Lower leg skin (tissue), 4 donors: ENCODE results near the gene CHD1. TPM values are rescaled to one million over a fixed set of nuclear protein-coding genes. Genes with fewer than 3 reads are reported as not detected.

Experiments
- DNase-seq, 2 donors: peaks; one replicate each; pipeline ENCODE4 v3.0.0-alpha.2; 2019; ENCODE audit warnings: low spot score in 2 of 2
- H3K4me3 ChIP-seq: fragments of 200-600 bp; sonication (generic); 2 replicates; pipeline ENCODE4 v1.5.1; 2017; ENCODE audit warnings: mild to moderate bottlenecking, low read depth; ENCODE audit not compliant: poor library complexity, severe bottlenecking
- CTCF ChIP-seq, 3 donors: fragments of 450-650 bp; IDR thresholded peaks; one replicate each; pipeline ENCODE4 v1.5.1; 2016; ENCODE audit warnings: antibody characterized with exemption in 3 of 3, mild to moderate bottlenecking in 3 of 3, moderate library complexity in 2 of 3
- POLR2A ChIP-seq, 2 donors: fragments of 450-650 bp; IDR thresholded peaks; one replicate each; pipeline ENCODE4 v1.6.1; 2016 to 2017; ENCODE audit warnings: antibody characterized with exemption in 2 of 2, mild to moderate bottlenecking in 1 of 2, moderate library complexity in 1 of 2
- WGBS, 2 donors: methylation state at CpG; one replicate each; pipeline ENCODE4 v1.1.5; 2018; 5-methylcytosine and 5-hydroxymethylcytosine counted together
- intact Hi-C: fragments of 100-400 bp; cut with DNase I; formaldehyde crosslinking; loops from one replicate; pipeline ENCODE4 v1.15.0; 2023; ENCODE audit warnings: low total_unique reads
- total RNA-seq, 4 donors: library from RNA; depleted of rRNA; stranded (reverse); fragments of >200 nt; gene quantifications; one replicate each; pipeline ENCODE4 v1.1.0, GENCODE V29; 2016

The CHD1 gene
- total RNA-seq, 4 donors from 2014 or later = 40.8 to 46.8 (median 43.2) TPM

GRCh38 chr5:98969400-98969799 is 40.6 kb upstream of the CHD1 start:
- 90 to 95% methylated on average over 4 of the region's 4 CpGs for WGBS, 2 donors
- DNase-seq = no peak
- no peak overlapping the region for H3K4me3 ChIP-seq
- intact Hi-C loops = no loop called here
- TF ChIP-seq POLR2A (IDR thresholded peaks at IDR 0.05) (no peak), CTCF (IDR thresholded peaks at IDR 0.05) (no peak)

GRCh38 chr5:98968056-98968564 is 39.3 kb upstream of the CHD1 start:
- intact Hi-C loops = no loop called here
- TF ChIP-seq POLR2A (IDR thresholded peaks at IDR 0.05) (no peak), CTCF (IDR thresholded peaks at IDR 0.05) (no peak)
- DNase-seq = no peak

GRCh38 chr5:98965226-98965625 is 36.4 kb upstream of the CHD1 start:
- H3K4me3 ChIP-seq = no peak overlapping the region
- no peak for TF ChIP-seq POLR2A (IDR thresholded peaks at IDR 0.05)
- DNase-seq = no peak
- intact Hi-C loops = no loop called here
- WGBS, 2 donors = 93 to 95% methylated on average over 4 of the region's 4 CpGs

More at GRCh38 chr5:98968056-98968564, 39.3 kb upstream of the CHD1 start:
- no peak overlapping the region for H3K4me3 ChIP-seq
- WGBS, 2 donors = 84 to 86% methylated on average over 4 of the region's 4 CpGs

GRCh38 chr5:98964621-98965020 is 35.8 kb upstream of the CHD1 start:
- no peak for DNase-seq
- intact Hi-C loops = no loop called here
- TF ChIP-seq CTCF (IDR thresholded peaks at IDR 0.05) = no peak
- no peak for TF ChIP-seq POLR2A (IDR thresholded peaks at IDR 0.05)
- no peak overlapping the region for H3K4me3 ChIP-seq

- H3K4me3 ChIP-seq = no peak overlapping the region
- no peak for DNase-seq
- TF ChIP-seq POLR2A (IDR thresholded peaks at IDR 0.05) = no peak
- TF ChIP-seq CTCF (IDR thresholded peaks at IDR 0.05) = no peak
- intact Hi-C loops = no loop called here
- 77 to 81% methylated on average over 3 of the region's 3 CpGs for WGBS, 2 donors
Observed at GRCh38 chr5:98963019-98963418, 34.2 kb upstream of the CHD1 start.

- no peak for DNase-seq
- intact Hi-C loops = no loop called here
- no peak for TF ChIP-seq CTCF (IDR thresholded peaks at IDR 0.05)
- TF ChIP-seq POLR2A (IDR thresholded peaks at IDR 0.05) = no peak
- no peak overlapping the region for H3K4me3 ChIP-seq
Observed at GRCh38 chr5:98962587-98962986, 33.8 kb upstream of the CHD1 start.
